ENCODE data around the gene HAUS6.

DNA sequence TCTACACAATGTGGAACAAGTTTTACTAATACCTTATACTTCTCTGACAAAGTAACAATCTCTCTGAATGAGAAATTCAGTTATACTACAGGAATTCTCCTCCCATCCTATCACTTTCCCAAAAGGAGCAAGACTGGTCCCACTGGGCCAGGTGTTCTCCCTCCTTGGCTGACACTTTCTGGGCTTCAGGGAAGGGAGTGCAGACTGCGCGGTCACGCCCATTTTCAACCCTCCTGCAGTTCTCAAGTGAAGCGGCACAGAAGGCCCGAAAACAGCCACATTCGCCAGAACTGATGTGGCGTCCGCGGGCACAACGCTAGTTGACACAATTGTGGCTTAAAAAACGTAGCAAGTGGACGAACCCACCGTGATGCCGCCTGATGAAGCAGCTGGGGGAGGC, 70.3 kb downstream of the HAUS6 start:
- TF ChIP-seq, protein P1, sequence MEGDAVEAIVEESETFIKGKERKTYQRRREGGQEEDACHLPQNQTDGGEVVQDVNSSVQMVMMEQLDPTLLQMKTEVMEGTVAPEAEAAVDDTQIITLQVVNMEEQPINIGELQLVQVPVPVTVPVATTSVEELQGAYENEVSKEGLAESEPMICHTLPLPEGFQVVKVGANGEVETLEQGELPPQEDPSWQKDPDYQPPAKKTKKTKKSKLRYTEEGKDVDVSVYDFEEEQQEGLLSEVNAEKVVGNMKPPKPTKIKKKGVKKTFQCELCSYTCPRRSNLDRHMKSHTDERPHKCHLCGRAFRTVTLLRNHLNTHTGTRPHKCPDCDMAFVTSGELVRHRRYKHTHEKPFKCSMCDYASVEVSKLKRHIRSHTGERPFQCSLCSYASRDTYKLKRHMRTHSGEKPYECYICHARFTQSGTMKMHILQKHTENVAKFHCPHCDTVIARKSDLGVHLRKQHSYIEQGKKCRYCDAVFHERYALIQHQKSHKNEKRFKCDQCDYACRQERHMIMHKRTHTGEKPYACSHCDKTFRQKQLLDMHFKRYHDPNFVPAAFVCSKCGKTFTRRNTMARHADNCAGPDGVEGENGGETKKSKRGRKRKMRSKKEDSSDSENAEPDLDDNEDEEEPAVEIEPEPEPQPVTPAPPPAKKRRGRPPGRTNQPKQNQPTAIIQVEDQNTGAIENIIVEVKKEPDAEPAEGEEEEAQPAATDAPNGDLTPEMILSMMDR (IDR thresholded peaks at IDR 0.05), result no peak
- no peak for TF ChIP-seq POLR2A (IDR thresholded peaks at IDR 0.05)

Measured in uterus (tissue), 2 donors.